Trophoblast cell (in vitro differentiated cells and primary cell): ENCODE results near the gene TLR1.

ENCODE experiments used
- DNase-seq, 2 donors: peaks; one replicate each; pipeline ENCODE4 v3.0.0-alpha.2; 2016
- H2AFZ ChIP-seq: 2 replicates; pipeline ENCODE4 v1.6.1; 2013; ENCODE audit warnings: low read length, moderate library complexity, mild to moderate bottlenecking; ENCODE audit not compliant: insufficient read depth, poor library complexity
- H2AK5ac ChIP-seq: 2 replicates; pipeline ENCODE4 v1.6.1; 2013; ENCODE audit warnings: mild to moderate bottlenecking, low read length
- H2BK120ac ChIP-seq: 2 replicates; pipeline ENCODE4 v1.6.1; 2013; ENCODE audit warnings: low read length, mild to moderate bottlenecking, moderate library complexity; ENCODE audit not compliant: insufficient read depth, poor library complexity
- H2BK12ac ChIP-seq: 2 replicates; pipeline ENCODE4 v1.6.1; 2013; ENCODE audit warnings: mild to moderate bottlenecking, low read length, moderate library complexity
- H2BK5ac ChIP-seq: 2 replicates; pipeline ENCODE4 v1.6.1; 2013; ENCODE audit warnings: low read length, low read depth, moderate library complexity, mild to moderate bottlenecking; ENCODE audit not compliant: poor library complexity
- H3K14ac ChIP-seq: 2 replicates; pipeline ENCODE4 v1.6.1; 2013; ENCODE audit warnings: mild to moderate bottlenecking, low read length
- H3K18ac ChIP-seq: 2 replicates; pipeline ENCODE4 v1.6.1; 2013; ENCODE audit warnings: mild to moderate bottlenecking, low read length
- H3K23ac ChIP-seq: 2 replicates; pipeline ENCODE4 v1.6.1; 2013; ENCODE audit warnings: low read length
- H3K27ac ChIP-seq: 2 replicates; pipeline ENCODE4 v1.5.1; 2013; ENCODE audit warnings: low read depth, mild to moderate bottlenecking, inconsistent platforms, low read length, moderate library complexity
- H3K27me3 ChIP-seq: 2 replicates; pipeline ENCODE4 v1.6.1; 2013; ENCODE audit warnings: inconsistent platforms, mild to moderate bottlenecking, low read length, moderate library complexity; ENCODE audit not compliant: insufficient read depth
- H3K36me3 ChIP-seq, 2 experiments: 1 replicate in 1 of 2; 2 replicates in 1 of 2; pipeline ENCODE4 v1.6.1; 2013; ENCODE audit warnings: low read length in 2 of 2, mild to moderate bottlenecking in 2 of 2, moderate library complexity in 1 of 2; ENCODE audit not compliant: insufficient read depth in 2 of 2, control insufficient read depth in 1 of 2
- H3K4ac ChIP-seq: 2 replicates; pipeline ENCODE4 v1.6.1; 2013; ENCODE audit warnings: low read depth, mild to moderate bottlenecking, low read length, moderate library complexity
- H3K4me1 ChIP-seq, 2 experiments: 1 replicate in 1 of 2; 2 replicates in 1 of 2; pipeline ENCODE4 v1.6.1; 2013; ENCODE audit warnings: low read length in 2 of 2, mild to moderate bottlenecking in 2 of 2, moderate library complexity in 1 of 2; ENCODE audit not compliant: insufficient read depth in 2 of 2, control insufficient read depth in 1 of 2
- H3K4me2 ChIP-seq: 2 replicates; pipeline ENCODE4 v1.6.1; 2013; ENCODE audit warnings: inconsistent platforms, mild to moderate bottlenecking, low read length, moderate library complexity
- H3K4me3 ChIP-seq: 2 replicates; pipeline ENCODE4 v1.5.1; 2013; ENCODE audit warnings: mild to moderate bottlenecking, low read depth, low read length, inconsistent platforms
- H3K79me1 ChIP-seq: one replicate; pipeline ENCODE4 v1.6.1; 2013; ENCODE audit warnings: low read length
- H3K79me2 ChIP-seq: 2 replicates; pipeline ENCODE4 v1.6.1; 2013; ENCODE audit warnings: low read length, mild to moderate bottlenecking; ENCODE audit not compliant: control insufficient read depth, insufficient read depth, poor library complexity
- H3K9ac ChIP-seq: 2 replicates; pipeline ENCODE4 v1.6.1; 2013; ENCODE audit warnings: mild to moderate bottlenecking, low read length
- H3K9me3 ChIP-seq: 2 replicates; pipeline ENCODE4 v1.6.1; 2013; ENCODE audit warnings: low read depth, mild to moderate bottlenecking, control low read depth, inconsistent platforms, low read length; ENCODE audit not compliant: insufficient read depth
- H4K12ac ChIP-seq: 2 replicates; pipeline ENCODE4 v1.6.1; 2013; ENCODE audit warnings: low read depth, mild to moderate bottlenecking, low read length, moderate library complexity
- H4K8ac ChIP-seq: 2 replicates; pipeline ENCODE4 v1.6.1; 2013; ENCODE audit warnings: low read depth, mild to moderate bottlenecking, low read length, moderate library complexity
- H4K91ac ChIP-seq: one replicate; pipeline ENCODE4 v1.6.1; 2013; ENCODE audit warnings: low read depth, mild to moderate bottlenecking, low read length, moderate library complexity
- WGBS: extraction: QIAGEN DNeasy Blood & Tissue Kit; methylation state at CpG from one replicate; pipeline ENCODE4 v1.1.7; 2013; ENCODE audit warnings: missing lambda C conversion rate; ENCODE audit not compliant: insufficient read length, insufficient coverage; ENCODE audit errors: extremely low coverage; 5-methylcytosine and 5-hydroxymethylcytosine counted together

The TLR1 gene

DNA sequence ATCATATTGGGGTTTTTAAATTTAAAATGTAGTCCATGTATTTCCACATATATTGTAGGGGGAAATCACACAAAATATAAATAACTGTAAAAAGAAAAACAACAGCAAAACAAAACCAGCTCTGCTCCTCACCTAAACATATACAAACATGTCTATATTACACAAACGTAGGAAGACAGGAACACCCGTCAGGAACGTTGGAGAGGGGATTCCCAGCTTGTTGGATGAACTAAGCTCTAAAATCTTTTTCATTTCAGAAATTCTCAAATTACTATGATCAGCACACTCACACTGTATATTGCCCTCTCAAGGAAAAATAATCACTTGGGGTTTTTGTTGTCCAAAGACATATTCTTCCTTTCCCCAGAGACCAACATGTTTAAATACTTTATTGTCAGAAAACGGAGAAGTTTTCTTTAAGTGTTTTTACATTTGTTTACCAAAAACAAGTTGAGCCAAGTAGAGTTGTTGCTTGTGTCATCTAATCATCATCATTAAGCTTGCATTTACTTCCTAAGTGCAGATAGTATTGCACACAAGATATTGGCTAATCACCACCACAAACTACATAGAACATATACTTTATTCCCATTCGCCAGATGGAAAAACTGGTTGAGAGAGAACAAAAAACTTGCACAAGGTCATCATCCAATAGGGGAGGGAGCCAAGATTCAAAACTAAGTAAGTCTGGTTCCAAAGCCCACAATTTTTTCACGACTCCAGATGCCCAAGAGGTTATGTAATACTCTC, 19.4 kb downstream of the TLR1 start:
- WGBS, result no CpG with 5 or more reads among the region's 6 CpGs
- no peak overlapping the region for H3K23ac ChIP-seq
- no peaks in the 10 kb centered on the region for H3K79me2 ChIP-seq
- no peak overlapping the region for H3K18ac ChIP-seq
- H3K4ac ChIP-seq, result no peak overlapping the region
- H2AFZ ChIP-seq, result no peak overlapping the region
- H3K79me1 ChIP-seq, result no peaks in the 10 kb centered on the region
- H3K9me3 ChIP-seq, result no peaks in the 10 kb centered on the region
- H3K27ac ChIP-seq, result no peak overlapping the region
- no peaks in the 10 kb centered on the region for H3K36me3 ChIP-seq
- no peak overlapping the region for H3K14ac ChIP-seq
- H3K4me3 ChIP-seq, result no peak overlapping the region
- H4K12ac ChIP-seq, result no peak overlapping the region
- no peak overlapping the region for H2BK120ac ChIP-seq
- no peak for DNase-seq
- H2AK5ac ChIP-seq, result no peak overlapping the region
- H3K4me1 ChIP-seq, result no peaks in the 10 kb centered on the region
- H2BK12ac ChIP-seq, result no peak overlapping the region
- no peak overlapping the region for H4K8ac ChIP-seq
- no peak overlapping the region for H2BK5ac ChIP-seq
- H3K4me2 ChIP-seq, result no peak overlapping the region
- no peak overlapping the region for H3K9ac ChIP-seq
- H4K91ac ChIP-seq, result no peak overlapping the region
- H3K27me3 ChIP-seq, result no peaks in the 10 kb centered on the region

DNA sequence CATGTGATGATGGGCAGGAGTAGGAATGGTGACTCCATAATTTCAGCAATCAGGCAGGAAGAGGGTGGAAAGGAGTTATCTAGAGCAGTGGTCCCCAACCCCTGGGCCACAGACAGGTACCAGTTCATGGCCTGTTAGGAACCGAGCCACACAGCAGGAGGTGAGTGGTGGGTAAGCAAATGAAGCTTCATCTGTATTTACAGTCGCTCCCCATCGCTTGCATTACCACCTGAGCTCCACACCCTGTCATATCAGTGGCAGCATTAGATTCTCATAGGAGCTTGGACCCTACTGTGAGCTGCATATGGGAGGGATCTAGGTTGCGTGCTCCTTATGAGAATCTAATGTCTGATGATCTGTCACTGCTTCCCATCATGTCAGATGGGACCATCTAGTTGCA, 20.4 kb downstream of the TLR1 start:
- Histone ChIP-seq H3K79me2 (no peaks in the 10 kb centered on the region), H3K9ac (peak overlapping the region; percentile 72), H3K14ac (no peak overlapping the region), H2BK5ac (no peak overlapping the region), H2BK120ac (no peak overlapping the region), H3K36me3 (no peaks in the 10 kb centered on the region), H3K4me3 (no peak overlapping the region), H3K79me1 (no peaks in the 10 kb centered on the region), H2BK12ac (no peak overlapping the region), H2AK5ac (no peak overlapping the region), H3K27me3 (no peaks in the 10 kb centered on the region), H3K23ac (peak overlapping the region; percentile 52), H3K27ac (no peak overlapping the region), H3K4me2 (no peak overlapping the region), H3K4me1 (no peaks in the 10 kb centered on the region), H4K8ac (no peak overlapping the region), H3K18ac (no peak overlapping the region), H2AFZ (no peak overlapping the region), H3K4ac (no peak overlapping the region), H3K9me3 (no peaks in the 10 kb centered on the region), H4K12ac (no peak overlapping the region), H4K91ac (no peak overlapping the region)
- no CpG with 5 or more reads among the region's 4 CpGs for WGBS
- DNase-seq, result no peak

DNA sequence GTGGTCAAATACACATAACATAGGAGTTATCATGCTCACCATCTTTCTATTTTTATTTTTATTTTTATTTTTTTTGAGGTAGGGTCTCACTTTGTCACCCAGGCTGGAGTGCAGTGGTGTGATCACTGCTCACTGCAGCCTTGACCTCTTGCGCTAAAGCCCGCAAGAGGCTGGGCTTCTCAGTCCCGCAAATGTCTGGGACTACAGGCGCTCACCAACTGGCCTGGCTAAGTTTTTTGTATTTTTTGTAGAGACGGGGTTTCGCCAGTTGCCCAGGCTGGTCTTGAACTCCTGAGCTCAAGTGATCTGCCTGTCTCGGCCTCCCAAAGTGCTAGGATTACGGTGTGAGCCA, 21.5 kb downstream of the TLR1 start:
- Histone ChIP-seq H3K4ac (no peak overlapping the region), H3K18ac (no peak overlapping the region), H2BK5ac (no peak overlapping the region), H3K14ac (no peak overlapping the region), H3K4me2 (no peak overlapping the region), H3K36me3 (no peaks in the 10 kb centered on the region), H4K8ac (no peak overlapping the region), H4K12ac (no peak overlapping the region), H3K27ac (no peak overlapping the region), H3K27me3 (no peaks in the 10 kb centered on the region), H4K91ac (no peak overlapping the region), H3K79me2 (no peaks in the 10 kb centered on the region), H3K9ac (no peak overlapping the region), H3K4me3 (no peak overlapping the region), H2BK120ac (no peak overlapping the region), H2AK5ac (no peak overlapping the region), H3K79me1 (no peaks in the 10 kb centered on the region), H2AFZ (no peak overlapping the region), H3K4me1 (no peaks in the 10 kb centered on the region), H3K23ac (no peak overlapping the region), H3K9me3 (no peaks in the 10 kb centered on the region), H2BK12ac (no peak overlapping the region)
- DNase-seq, result no peak
- no CpG with 5 or more reads among the region's 8 CpGs for WGBS

DNA sequence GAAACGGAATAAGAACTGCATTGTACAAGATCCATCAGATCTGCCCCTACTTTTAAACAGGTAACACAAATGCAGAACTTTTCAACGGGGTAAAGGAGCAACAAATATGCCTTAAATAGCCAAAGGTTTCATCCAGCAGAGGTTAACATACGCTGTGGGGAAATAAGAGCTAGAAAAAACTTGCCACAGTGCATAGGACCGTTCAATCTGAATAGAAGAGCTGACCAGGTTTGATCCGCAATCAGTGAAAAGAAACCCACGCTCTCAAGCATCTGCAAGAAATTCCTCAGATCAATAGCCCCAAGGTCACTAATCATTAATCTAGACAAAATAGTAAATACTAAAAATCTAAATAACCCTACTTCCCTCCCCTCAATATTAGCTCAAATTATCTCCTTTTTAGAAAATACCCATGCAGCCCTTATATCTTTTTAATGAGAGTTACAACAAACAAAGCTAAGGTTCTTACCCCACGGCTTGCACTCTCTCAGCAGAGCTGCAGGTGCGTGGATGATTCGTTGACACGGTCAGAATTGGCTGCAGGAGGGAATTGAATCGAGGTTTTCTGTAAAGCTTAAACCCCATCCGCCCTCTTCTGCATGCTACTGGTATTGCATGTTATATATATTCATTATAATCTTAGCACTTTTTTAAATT, 22.0 kb downstream of the TLR1 start, which contains the start of gene TLR10:
Gene TLR10, minus strand, starts transcription at position 539 of the 657 bp plus-strand sequence. CDS start 7,400 bp downstream, outside the sequence.
- no peak within 1 kb of the TSS for H3K9ac ChIP-seq
- H2BK5ac ChIP-seq, result no peak within 1 kb of the TSS
- no peak within 1 kb of the TSS for H4K8ac ChIP-seq
- no peak within 1 kb of the TSS for H2AK5ac ChIP-seq
- no peak within 1 kb of the TSS for H2BK120ac ChIP-seq
- no CpG with 5 or more reads among the region's 12 CpGs for WGBS
- H2BK12ac ChIP-seq, result no peak within 1 kb of the TSS
- no peaks in the 10 kb centered on the region for H3K79me1 ChIP-seq
- no peak within 1 kb of the TSS for H3K4ac ChIP-seq
- no peaks in the 10 kb centered on the region for H3K4me1 ChIP-seq
- peak in 1 of 2 donors; percentile 71 for DNase-seq
- H4K12ac ChIP-seq, result no peak within 1 kb of the TSS
- no peak within 1 kb of the TSS for H2AFZ ChIP-seq
- H4K91ac ChIP-seq, result no peak within 1 kb of the TSS
- no peak within 1 kb of the TSS for H3K18ac ChIP-seq
- H3K27me3 ChIP-seq, result no peaks in the 10 kb centered on the region
- no peak within 1 kb of the TSS for H3K14ac ChIP-seq
- no peak within 1 kb of the TSS for H3K4me2 ChIP-seq
- no peak within 1 kb of the TSS for H3K27ac ChIP-seq
- H3K23ac ChIP-seq, result no peak within 1 kb of the TSS
- no peaks in the 10 kb centered on the region for H3K79me2 ChIP-seq
- H3K9me3 ChIP-seq, result no peaks in the 10 kb centered on the region
- no peak within 1 kb of the TSS for H3K4me3 ChIP-seq
- no peaks in the 10 kb centered on the region for H3K36me3 ChIP-seq
